Fibroblast of skin of back (primary cell): ENCODE results near the gene FAM53B.

Source experiments
- DNase-seq: peaks from one replicate; pipeline ENCODE4 v3.0.0-alpha.2; 2013

Gene FAM53B

GRCh38 chr10:124645467-124646095 is 98.6 kb downstream of the FAM53B start:
- DNase-seq, result no peak

DNA sequence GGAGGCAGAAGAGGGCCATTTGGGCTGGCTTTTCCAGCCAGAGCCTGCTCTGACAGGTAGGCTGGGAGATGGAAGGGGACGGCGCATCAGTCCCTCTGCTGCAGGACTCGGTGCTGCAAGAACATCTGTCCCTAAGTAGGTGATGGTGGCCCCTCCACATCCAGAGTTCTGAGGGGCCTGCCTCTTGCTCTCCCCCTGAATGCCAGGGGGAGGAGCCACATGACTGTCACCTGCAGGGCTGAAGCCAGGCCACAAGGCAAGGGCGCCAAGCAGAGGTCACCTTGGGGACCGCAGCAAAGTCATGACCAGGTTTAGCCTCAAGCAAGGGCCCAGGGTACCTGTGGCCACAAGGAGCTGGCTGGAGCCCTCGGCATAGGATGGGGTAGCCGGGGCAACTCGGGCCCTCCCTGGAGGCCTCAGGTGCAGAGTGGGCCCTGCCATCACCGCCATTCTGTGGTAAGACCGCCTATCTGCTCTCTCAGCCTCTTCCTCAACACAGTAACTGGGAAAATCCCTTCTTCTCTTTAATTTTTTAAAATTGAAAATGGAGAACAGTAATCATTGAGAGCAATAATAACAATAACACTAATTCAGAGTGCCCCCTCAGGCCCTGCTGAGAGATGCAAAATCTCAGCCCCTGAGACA is 99.3 kb downstream of the FAM53B start:
- DNase-seq, result no peak

GRCh38 chr10:124644236-124644635 is 99.9 kb downstream of the FAM53B start:
- no peak for DNase-seq

DNA sequence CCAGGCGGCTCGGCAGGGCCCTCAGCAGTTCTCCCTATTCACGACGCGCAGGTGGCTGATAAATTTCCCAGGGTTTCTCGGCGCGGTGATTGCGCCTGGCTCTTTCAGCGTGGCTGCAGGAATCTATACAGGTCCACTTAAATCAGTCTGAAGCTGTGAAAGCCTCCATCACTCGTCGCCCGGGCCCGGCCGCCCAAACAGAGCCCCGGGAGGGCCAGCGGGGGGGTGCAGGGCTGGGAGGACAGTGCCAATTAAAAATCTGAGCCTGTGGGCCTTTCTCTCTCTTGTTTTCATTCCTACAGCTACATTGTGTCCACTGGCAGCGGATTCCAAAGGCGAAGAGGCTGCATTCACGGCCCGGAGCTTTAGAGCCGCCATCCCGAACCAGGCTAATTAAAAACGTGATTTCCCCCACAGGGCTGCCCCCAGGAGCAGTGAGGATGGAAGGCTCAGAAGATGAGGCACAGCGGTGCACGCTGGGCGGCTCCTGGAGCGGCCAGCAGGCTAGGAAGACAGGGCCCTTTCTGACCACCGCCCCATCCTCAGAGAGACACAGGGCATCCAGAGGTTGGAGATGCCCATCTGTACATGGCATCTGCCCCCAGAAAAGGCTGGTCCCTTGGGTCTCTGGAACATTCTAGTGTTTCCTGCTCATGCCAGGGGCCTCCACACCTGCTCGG is 100.7 kb downstream of the FAM53B start:
- no peak for DNase-seq

DNA sequence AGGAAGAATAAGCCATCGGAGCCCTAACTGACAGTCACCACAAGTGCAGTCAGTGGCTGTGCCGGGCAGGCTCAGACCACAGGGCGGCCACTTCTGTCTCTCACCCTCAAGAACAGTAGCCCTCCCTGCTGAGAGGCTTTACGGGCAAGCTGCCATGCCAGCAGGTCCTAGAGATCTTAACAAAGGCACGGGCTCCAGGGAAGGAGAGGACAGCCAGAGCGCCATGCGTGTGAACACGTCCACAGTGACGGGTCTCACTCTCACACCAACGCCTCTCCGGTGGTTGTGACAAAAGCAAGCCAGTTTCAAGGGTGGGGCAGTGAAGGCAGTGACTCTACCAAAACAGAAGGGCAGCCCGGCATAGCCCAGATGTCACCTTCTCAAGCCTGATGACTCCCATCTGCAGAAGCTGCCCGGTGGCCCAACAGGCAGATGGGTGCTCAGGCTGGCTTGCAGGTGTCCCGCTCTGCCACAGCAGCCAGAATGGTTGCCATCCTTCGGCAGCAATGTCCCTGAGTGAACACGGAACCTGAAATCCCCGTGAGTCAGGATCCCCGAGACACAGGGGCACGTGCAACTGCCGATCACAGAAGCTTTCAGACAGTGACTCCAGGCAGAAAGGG is 102.0 kb downstream of the FAM53B start:
- DNase-seq, result no peak

DNA sequence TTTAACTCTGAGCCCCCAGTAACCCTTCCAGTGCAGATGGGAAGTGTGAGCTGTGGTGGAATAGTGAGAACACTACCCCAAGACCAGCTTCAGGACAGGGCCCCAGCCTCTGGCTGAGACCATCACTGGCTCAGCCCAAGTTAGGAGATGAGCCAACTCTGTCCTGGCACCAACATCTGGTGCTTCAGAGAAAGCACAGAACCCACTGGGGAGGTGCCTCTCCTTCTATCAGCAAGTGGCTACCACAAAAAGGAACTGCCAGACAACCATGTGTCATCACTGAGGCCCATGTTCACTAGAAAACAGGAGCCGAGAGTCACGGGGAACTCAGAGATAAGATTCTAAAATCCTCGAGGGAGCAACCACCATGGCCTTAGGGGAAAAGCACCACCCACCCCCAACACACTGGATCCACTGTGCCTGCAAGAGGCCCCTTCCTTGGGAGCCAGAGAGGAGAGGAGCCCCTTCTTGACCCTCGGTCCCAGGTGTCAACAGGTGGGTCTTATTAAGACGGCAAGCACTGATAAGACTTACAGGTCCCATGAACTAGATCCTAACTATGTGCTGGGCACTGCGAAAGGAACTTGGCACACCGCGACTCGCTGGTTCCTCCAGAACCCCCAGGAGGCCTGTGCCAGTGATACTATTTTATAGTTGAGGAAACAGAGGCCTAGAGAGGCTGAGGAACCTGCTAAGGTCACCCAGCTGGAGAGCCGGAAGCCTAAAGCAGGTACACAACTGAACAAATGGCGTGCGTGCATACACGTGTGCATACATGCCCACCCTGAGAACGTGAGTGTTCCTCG is 102.7 kb downstream of the FAM53B start:
- peak; percentile 54 for DNase-seq

DNA sequence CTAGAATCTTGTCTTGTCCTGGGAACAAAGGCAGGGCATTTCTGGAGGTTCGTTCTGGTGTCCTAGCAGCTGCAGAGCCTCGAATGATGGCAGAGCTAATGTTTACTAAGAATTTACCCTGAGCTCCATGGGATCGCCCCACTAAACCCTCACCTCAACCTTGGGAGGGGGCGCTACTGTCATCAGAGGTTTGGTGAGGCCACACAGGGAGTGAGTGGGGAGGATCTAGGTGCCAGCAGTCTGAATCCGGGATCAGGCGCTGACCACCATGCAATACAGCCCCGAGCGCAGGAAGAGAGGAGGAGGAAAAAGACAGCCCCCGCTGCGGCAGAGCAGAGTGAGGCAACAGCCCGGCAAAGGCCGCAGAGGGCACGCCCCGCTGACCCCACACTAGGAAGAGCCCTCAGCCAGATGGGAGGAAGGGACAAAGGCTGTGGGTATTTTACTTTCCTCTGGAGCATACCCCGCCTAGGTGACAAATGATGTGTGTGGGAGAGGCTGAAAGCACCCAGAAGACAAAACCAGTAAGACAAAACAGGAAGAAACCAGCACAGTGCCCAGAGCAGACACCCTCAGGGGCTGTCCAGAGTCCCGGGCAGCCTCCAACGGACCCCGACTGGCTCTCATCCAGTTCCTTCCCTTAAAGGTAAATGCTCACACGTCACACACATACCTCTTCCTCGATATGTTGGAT is 103.5 kb downstream of the FAM53B start:
- no peak for DNase-seq

DNA sequence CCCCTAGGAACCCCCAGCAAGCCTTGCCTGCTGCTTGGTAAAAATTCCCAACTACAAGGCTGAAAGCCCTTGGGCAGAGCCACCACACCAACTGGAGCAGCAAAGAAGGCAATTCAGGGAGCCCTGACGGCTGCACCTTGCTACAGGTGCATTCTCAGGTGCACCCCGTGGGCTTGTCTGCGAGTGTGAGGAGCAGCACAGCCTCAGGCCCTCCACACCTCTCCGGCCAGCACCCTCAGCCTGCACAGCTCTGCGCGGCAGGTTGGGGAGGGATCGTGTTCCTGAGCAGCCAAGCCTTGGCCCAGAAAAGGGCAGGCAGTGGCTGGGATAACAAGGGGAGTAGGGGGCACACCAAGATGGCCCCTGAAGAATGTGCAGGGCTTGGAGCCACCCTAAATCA is 104.1 kb downstream of the FAM53B start:
- DNase-seq, result no peak

- DNase-seq, result no peak
These were observed 104.5 kb downstream of the FAM53B start for GRCh38 chr10:124639646-124640045.

- no peak for DNase-seq
These were observed 105.0 kb downstream of the FAM53B start for GRCh38 chr10:124639206-124639605.

GRCh38 chr10:124637746-124638145 is 106.4 kb downstream of the FAM53B start:
- no peak for DNase-seq

GRCh38 chr10:124637091-124637700 is 107.0 kb downstream of the FAM53B start:
- no peak for DNase-seq

DNA sequence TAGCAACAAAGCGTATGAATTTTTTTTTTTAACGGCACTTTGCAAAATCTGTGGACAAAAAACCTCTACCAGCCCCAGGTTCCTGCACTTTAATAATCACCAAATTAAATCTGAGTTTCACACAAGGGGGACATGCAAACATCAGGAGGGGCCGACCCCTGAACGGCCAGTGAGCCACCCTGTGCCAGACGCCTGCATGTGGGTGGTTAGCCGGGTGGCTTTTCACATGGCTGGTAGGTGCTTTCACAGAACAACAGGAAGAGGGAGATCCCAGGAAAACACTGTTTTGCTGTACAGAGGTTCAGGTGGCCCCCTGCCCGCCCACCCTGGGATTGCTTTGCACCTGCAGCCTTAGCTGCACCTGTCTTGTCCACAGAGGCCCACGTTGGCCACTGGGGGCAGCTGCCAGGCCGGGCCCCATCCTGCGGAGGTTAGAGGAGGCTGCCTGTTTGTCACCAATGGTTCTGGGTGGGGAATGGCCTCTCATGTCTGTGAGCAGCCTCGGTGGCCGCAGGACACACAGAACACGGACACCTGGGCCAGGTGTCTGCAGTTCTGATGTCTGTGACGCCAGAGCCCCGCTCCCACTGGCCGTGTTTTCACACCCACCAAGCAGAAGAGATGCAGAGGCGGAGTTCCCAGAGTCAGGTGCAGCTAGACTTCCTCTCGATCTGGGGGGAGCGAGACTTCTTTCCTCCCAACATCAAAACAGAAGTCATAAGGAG is 107.7 kb downstream of the FAM53B start:
- DNase-seq, result no peak

GRCh38 chr10:124632566-124632965 is 111.6 kb downstream of the FAM53B start:
- DNase-seq, result no peak

GRCh38 chr10:124632064-124632531 is 112.1 kb downstream of the FAM53B start:
- DNase-seq, result no peak

DNA sequence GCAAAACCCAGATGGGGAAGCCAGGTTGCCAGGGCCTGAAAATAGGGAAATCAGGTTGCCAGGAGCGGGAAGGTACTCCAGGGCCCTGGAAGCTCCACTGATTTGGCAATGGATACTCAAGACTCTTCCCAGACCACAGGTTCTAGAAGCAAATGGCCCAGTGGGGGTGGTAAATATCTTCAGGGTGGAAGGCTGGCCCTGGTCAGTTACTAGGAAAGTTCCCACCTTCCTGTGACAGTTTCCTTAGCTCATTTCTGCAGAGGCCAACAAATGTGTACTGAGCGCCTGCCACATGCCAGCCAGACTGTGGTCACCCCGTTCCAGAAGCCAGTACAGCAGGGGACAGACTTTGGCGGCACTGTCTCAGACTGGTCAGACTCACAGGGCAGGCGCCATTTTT is 113.6 kb downstream of the FAM53B start:
- DNase-seq, result no peak

DNA sequence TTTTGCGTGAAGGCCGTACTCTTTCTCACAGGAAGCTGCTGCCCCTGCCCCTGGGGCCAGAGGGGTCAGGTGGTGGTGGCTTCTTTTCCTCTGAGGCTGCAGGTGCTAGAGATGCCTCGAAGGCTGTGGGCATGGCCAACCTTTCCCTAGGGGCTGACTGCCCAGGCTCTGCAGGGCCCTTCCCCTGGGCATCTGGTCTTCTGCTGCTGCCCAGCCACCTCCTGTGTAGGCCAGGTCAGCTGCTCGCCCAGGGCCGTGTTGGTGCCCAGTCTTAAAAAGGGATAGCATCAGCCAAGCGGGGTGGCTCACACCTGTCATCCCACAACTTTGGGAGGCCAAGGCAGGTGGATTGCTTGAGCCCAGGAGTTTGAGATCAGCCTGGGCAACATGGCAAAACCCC is 114.3 kb downstream of the FAM53B start:
- no peak for DNase-seq

DNA sequence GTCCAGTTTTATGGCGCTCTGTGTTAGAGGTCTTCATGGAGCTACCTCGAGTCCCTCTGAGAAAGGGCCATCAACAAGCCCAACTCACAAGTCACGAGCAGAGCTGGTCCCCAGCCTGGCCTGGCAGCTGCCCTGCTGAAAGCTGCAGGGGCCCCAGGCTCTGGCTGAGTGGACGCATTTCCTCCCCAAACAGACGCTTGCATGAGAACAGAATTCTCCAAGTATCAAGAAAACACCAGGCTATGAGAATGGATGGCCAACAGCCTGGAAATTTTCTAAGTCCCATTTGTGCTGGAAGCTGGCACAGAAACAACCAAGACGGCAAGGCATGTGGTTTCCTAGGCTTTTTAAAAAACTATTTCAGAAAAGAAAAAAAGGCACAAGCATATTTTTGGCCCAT is 114.8 kb downstream of the FAM53B start:
- no peak for DNase-seq

DNA sequence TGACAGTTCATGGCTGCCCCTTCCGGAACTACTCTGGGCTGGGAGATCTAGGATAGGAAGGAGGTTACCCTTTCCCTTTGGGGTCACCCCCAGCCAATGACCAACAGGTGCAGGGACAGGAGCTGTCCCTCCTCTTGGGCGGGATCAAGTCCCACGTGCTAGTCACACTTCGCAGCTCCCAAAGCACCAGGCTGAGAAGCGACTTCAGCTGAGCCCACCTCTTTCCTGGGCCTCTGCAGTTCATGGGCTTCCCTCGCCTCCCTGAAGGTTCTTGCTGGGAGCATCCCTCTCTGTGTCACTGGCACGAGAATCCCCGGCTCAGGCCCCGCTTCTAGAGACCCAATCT is 115.5 kb downstream of the FAM53B start:
- no peak for DNase-seq

- DNase-seq, result no peak
These were observed 116.1 kb downstream of the FAM53B start for GRCh38 chr10:124627866-124628675.
